H1 (cell line): ENCODE data around the gene CSN3. TPM values are rescaled to one million over a fixed set of nuclear protein-coding genes. Genes with fewer than 3 reads are reported as not detected.

Source experiments
- CTCF ChIA-PET: fragments of 300-600 bp; sonication (Branson Sonifier 250); formaldehyde crosslinking; loops from one replicate; lab custom pipeline; 2021; ENCODE audit not compliant: partially characterized antibody; lab: Charles Lee
- POLR2A ChIA-PET: fragments of 300-600 bp; sonication (Branson Sonifier 250); formaldehyde crosslinking; loops from one replicate; lab custom pipeline; 2021; ENCODE audit warnings: inconsistent platforms; ENCODE audit not compliant: partially characterized antibody; lab: Charles Lee
- DNase-seq, 2 experiments: peaks; one replicate each; pipeline versions ENCODE4 v3.0.0 to v3.0.0-alpha.2; 2010 to 2022; ENCODE audit warnings: low spot score in 2 of 2, low read depth in 1 of 2, mixed read lengths in 1 of 2
- FAIRE-seq: peaks from 2 replicates; lab custom pipeline; 2011; peaks lifted over from hg19 to GRCh38; lab: Jason Lieb, UNC
- H2AFZ ChIP-seq: 2 replicates; pipeline ENCODE4 v1.8.1; 2012; ENCODE audit warnings: low read length, inconsistent platforms
- H2AK5ac ChIP-seq: 2 replicates; pipeline ENCODE4 v1.6.1; 2013; ENCODE audit warnings: low read depth, low read length
- H2BK120ac ChIP-seq: replicated peaks from 2 replicates; pipeline ENCODE3; 2013; ENCODE audit warnings: low read depth, low read length, inconsistent platforms
- H2BK12ac ChIP-seq: 2 replicates; pipeline ENCODE4 v1.6.1; 2013; ENCODE audit warnings: low read depth, low read length
- H2BK15ac ChIP-seq: 2 replicates; pipeline ENCODE4 v1.6.1; 2013; ENCODE audit warnings: low read length
- H2BK20ac ChIP-seq: 2 replicates; pipeline ENCODE4 v1.6.1; 2013; ENCODE audit warnings: low read length
- H2BK5ac ChIP-seq: 2 replicates; pipeline ENCODE4 v1.6.1; 2013; ENCODE audit warnings: low read depth, low read length
- H3K14ac ChIP-seq: 2 replicates; pipeline ENCODE4 v1.6.1; 2013; ENCODE audit warnings: inconsistent platforms; ENCODE audit not compliant: insufficient read length
- H3K18ac ChIP-seq: 2 replicates; pipeline ENCODE4 v1.6.1; 2013; ENCODE audit warnings: low read length; ENCODE audit errors: extremely low read depth
- H3K23ac ChIP-seq: 2 replicates; pipeline ENCODE4 v1.6.1; 2013; ENCODE audit warnings: inconsistent platforms; ENCODE audit not compliant: insufficient read length
- H3K23me2 ChIP-seq: 2 replicates; pipeline ENCODE4 v1.6.1; 2013; ENCODE audit warnings: low read depth, low read length
- H3K27ac ChIP-seq: 2 replicates; pipeline ENCODE4 v1.6.1; 2011; ENCODE audit warnings: low read depth, low read length, inconsistent platforms
- H3K27me3 ChIP-seq, 4 experiments: replicated peaks in 1 of 4; 1 replicate in 1 of 4; 2 replicates in 3 of 4; pipeline versions ENCODE4 v1.6.1 to v1.8.1; 2011 to 2013; ENCODE audit warnings: low read length in 3 of 4, mild to moderate bottlenecking in 3 of 4, inconsistent platforms in 2 of 4, mixed read lengths in 2 of 4, moderate library complexity in 1 of 4; ENCODE audit not compliant: control insufficient read depth in 3 of 4, insufficient read depth in 3 of 4; ENCODE audit errors: extremely low read depth in 1 of 4
- H3K36me3 ChIP-seq, 4 experiments: 2 replicates each; pipeline versions ENCODE4 v1.6.1 to v1.8.1; 2011 to 2013; ENCODE audit warnings: mild to moderate bottlenecking in 4 of 4, low read length in 3 of 4, moderate library complexity in 2 of 4, control low read depth in 1 of 4, inconsistent platforms in 1 of 4; ENCODE audit not compliant: insufficient read depth in 4 of 4, control insufficient read depth in 2 of 4
- H3K4ac ChIP-seq: replicated peaks from 2 replicates; pipeline ENCODE3; 2013; ENCODE audit warnings: low read length, low read depth, mixed read lengths, inconsistent platforms; ENCODE audit not compliant: insufficient read length
- H3K4me1 ChIP-seq, 4 experiments: replicated peaks in 1 of 4; 1 replicate in 1 of 4; 2 replicates in 3 of 4; pipeline versions ENCODE4 v1.6.1 to v1.8.1; 2011 to 2013; ENCODE audit warnings: low read length in 3 of 4, inconsistent platforms in 2 of 4, mixed read lengths in 1 of 4; ENCODE audit not compliant: insufficient read depth in 4 of 4, control insufficient read depth in 3 of 4
- H3K4me2 ChIP-seq, 2 experiments: 2 replicates each; pipeline versions ENCODE4 v1.6.1 to v1.8.1; 2011 to 2013; ENCODE audit warnings: low read depth in 2 of 2, low read length in 2 of 2, control low read depth in 1 of 2, inconsistent platforms in 1 of 2, mild to moderate bottlenecking in 1 of 2; ENCODE audit not compliant: insufficient read depth in 1 of 2
- H3K4me3 ChIP-seq, 4 experiments: fragments of 200-600, 300-600 bp in 1 of 4; sonication (generic), shearing (Covaris generic), sonication (Bioruptor Twin) in 1 of 4; 2 replicates each; pipeline versions ENCODE4 v1.5.1 to v1.8.1; 2011 to 2016; ENCODE audit warnings: low read length in 4 of 4, low read depth in 3 of 4, control low read depth in 2 of 4, inconsistent platforms in 2 of 4, mild to moderate bottlenecking in 2 of 4, mixed read lengths in 1 of 4, moderate library complexity in 1 of 4; ENCODE audit not compliant: insufficient read depth in 2 of 4; ENCODE audit errors: extremely low read depth in 1 of 4
- H3K56ac ChIP-seq: replicated peaks from 2 replicates; pipeline ENCODE3; 2013; ENCODE audit warnings: low read depth, mild to moderate bottlenecking, mixed read lengths, low read length, inconsistent platforms; ENCODE audit not compliant: insufficient read length
- H3K79me1 ChIP-seq: 2 replicates; pipeline ENCODE4 v1.6.1; 2013; ENCODE audit warnings: low read depth, low read length, control low read depth
- H3K79me2 ChIP-seq, 2 experiments: 2 replicates each; pipeline versions ENCODE4 v1.6.1 to v1.8.1; 2012 to 2013; ENCODE audit warnings: low read length in 2 of 2, mild to moderate bottlenecking in 2 of 2, inconsistent platforms in 1 of 2; ENCODE audit not compliant: insufficient read depth in 2 of 2, control insufficient read depth in 1 of 2
- H3K9ac ChIP-seq, 4 experiments: replicated peaks in 1 of 4; 1 replicate in 1 of 4; 2 replicates in 3 of 4; pipeline versions ENCODE4 v1.6.1 to v1.8.1; 2011 to 2013; ENCODE audit warnings: low read depth in 3 of 4, low read length in 3 of 4, control low read depth in 2 of 4, mild to moderate bottlenecking in 2 of 4, moderate library complexity in 2 of 4, inconsistent platforms in 1 of 4; ENCODE audit errors: extremely low read depth in 1 of 4
- H3K9me3 ChIP-seq, 2 experiments: 2 replicates each; pipeline versions ENCODE4 v1.6.1 to v1.8.1; 2012 to 2013; ENCODE audit warnings: mild to moderate bottlenecking in 2 of 2, moderate library complexity in 2 of 2, control low read depth in 1 of 2, inconsistent platforms in 1 of 2, low read depth in 1 of 2, low read length in 1 of 2, mixed read lengths in 1 of 2; ENCODE audit not compliant: insufficient read depth in 2 of 2
- H4K20me1 ChIP-seq, 2 experiments: replicated peaks in 1 of 2; 2 replicates each; pipeline versions ENCODE3 to v1.8.1; 2011 to 2013; ENCODE audit warnings: inconsistent platforms in 2 of 2, low read length in 2 of 2, mild to moderate bottlenecking in 1 of 2; ENCODE audit not compliant: insufficient read depth in 2 of 2, control insufficient read depth in 1 of 2
- H4K5ac ChIP-seq: 2 replicates; pipeline ENCODE4 v1.6.1; 2013; ENCODE audit warnings: low read length, low read depth, mixed read lengths, inconsistent platforms; ENCODE audit not compliant: insufficient read length
- H4K8ac ChIP-seq: 2 replicates; pipeline ENCODE4 v1.8.0; 2013; ENCODE audit warnings: mild to moderate bottlenecking, moderate library complexity, low read length, inconsistent platforms; ENCODE audit not compliant: insufficient read depth; ENCODE audit errors: extremely low read depth
- H4K91ac ChIP-seq: replicated peaks from 2 replicates; pipeline ENCODE3; 2013; ENCODE audit warnings: low read length, mixed read lengths, inconsistent platforms; ENCODE audit not compliant: insufficient read length
- ASH2L ChIP-seq: fragments of 200-600, 300-600 bp; sonication (generic); IDR thresholded peaks from one replicate; pipeline ENCODE4 v1.7.1; 2017; ENCODE audit warnings: low read length
- BACH1 ChIP-seq: IDR thresholded peaks from 2 replicates; pipeline ENCODE4 v1.6.1; 2012; ENCODE audit warnings: low read length, improper control_type of control experiment
- CHD1 ChIP-seq: IDR thresholded peaks from 2 replicates; pipeline ENCODE4 v1.6.1; 2012; ENCODE audit warnings: low read depth, low read length, improper control_type of control experiment
- CREB1 ChIP-seq: IDR thresholded peaks from 2 replicates; pipeline ENCODE4 v1.6.1; 2012; ENCODE audit warnings: inconsistent platforms
- HDAC6 ChIP-seq: IDR thresholded peaks from one replicate; pipeline ENCODE4 v1.7.1; 2012; ENCODE audit warnings: low read depth, mild to moderate bottlenecking, inconsistent platforms, low read length, moderate library complexity
- JUND ChIP-seq: IDR thresholded peaks from 2 replicates; pipeline ENCODE4 v1.6.1; 2011; ENCODE audit warnings: mild to moderate bottlenecking, improper control_type of control experiment, low read length
- MAFK ChIP-seq: IDR thresholded peaks from 2 replicates; pipeline ENCODE4 v1.6.1; 2012; ENCODE audit warnings: low read depth, mild to moderate bottlenecking, improper control_type of control experiment, low read length
- POLR2A ChIP-seq, 2 experiments: IDR thresholded peaks; 1 replicate in 1 of 2; 2 replicates in 1 of 2; pipeline ENCODE4 v1.6.1; 2011; ENCODE audit warnings: low read depth in 2 of 2, low read length in 2 of 2, mild to moderate bottlenecking in 2 of 2; ENCODE audit errors: control extremely low read depth in 1 of 2
- RAD21 ChIP-seq, 2 experiments: IDR thresholded peaks in 1 of 2; conservative IDR thresholded peaks in 1 of 2; 2 replicates each; pipeline ENCODE4 v1.6.1; 2011; ENCODE audit warnings: low read depth in 2 of 2, low read length in 2 of 2, improper control_type of control experiment in 1 of 2, inconsistent platforms in 1 of 2, mild to moderate bottlenecking in 1 of 2, moderate library complexity in 1 of 2
- RBBP5 ChIP-seq: IDR thresholded peaks from 2 replicates; pipeline ENCODE4 v1.7.1; 2012; ENCODE audit warnings: low read depth, mild to moderate bottlenecking, inconsistent platforms, low read length, moderate library complexity, borderline replicate concordance
- RXRA ChIP-seq: IDR thresholded peaks from 2 replicates; pipeline ENCODE4 v1.6.1; 2011; ENCODE audit warnings: low read depth, mild to moderate bottlenecking, low read length, moderate library complexity; ENCODE audit not compliant: insufficient read depth
- SIRT6 ChIP-seq: IDR thresholded peaks from one replicate; pipeline ENCODE4 v1.7.1; 2012; ENCODE audit warnings: low read length, inconsistent platforms
- SUZ12 ChIP-seq: fragments of 200-600 bp; sonication (generic); IDR thresholded peaks from 2 replicates; pipeline ENCODE4 v1.6.1; 2012; ENCODE audit warnings: mild to moderate bottlenecking, inconsistent platforms, low read length, moderate library complexity, mixed read lengths
- TAF1 ChIP-seq: IDR thresholded peaks from 2 replicates; pipeline ENCODE4 v1.6.1; 2011; ENCODE audit warnings: mild to moderate bottlenecking, low read depth, low read length
- TEAD4 ChIP-seq: IDR thresholded peaks from 2 replicates; pipeline ENCODE4 v1.6.1; 2012; ENCODE audit warnings: low read depth, low read length, inconsistent platforms, mixed read lengths
- WGBS, 2 experiments: shearing (Covaris generic) in 1 of 2; methylation state at CpG; one replicate each; pipeline versions ENCODE4 v1.1.6 to v1.1.7; 2013 to 2015; ENCODE audit warnings: low lambda C conversion rate in 2 of 2, mixed read lengths in 2 of 2, inconsistent platforms in 1 of 2, low coverage in 1 of 2, missing lambda C conversion rate in 1 of 2; ENCODE audit not compliant: insufficient replicate concordance in 2 of 2, insufficient coverage in 1 of 2, insufficient read length in 1 of 2; ENCODE audit errors: extremely low coverage in 1 of 2, missing lambda C conversion rate in 1 of 2; 5-methylcytosine and 5-hydroxymethylcytosine counted together
- polyA plus RNA-seq, 7 experiments: library from polyadenylated mRNA; depleted of rRNA in 3 of 7; stranded (reverse) in 5 of 7; unstranded in 2 of 7; fragments of >200 nt in 5 of 7; fragments of 200-250 nt in 2 of 7; gene quantifications; 1 replicate in 5 of 7; 2 replicates in 1 of 7; 4 replicates in 1 of 7; pipeline versions ENCODE4 v1.2.1 to v1.2.3, GENCODE V29; 2011 to 2013; ENCODE audit warnings: missing spikeins in 2 of 7, mixed read lengths in 2 of 7
- total RNA-seq: library from RNA; stranded (reverse); fragmentation: NEBNext Ultra II Directional; extraction: Animal tissue kit (Norgen Biotek cat#: 25700); gene quantifications from 2 replicates; pipeline ENCODE4 v1.2.1, GENCODE V29; 2021

The CSN3 gene
- total and polyA plus RNA-seq, 2 of the 8 experiments (the other 6 are each of a cell fraction or from before 2014, with no cell fraction given), result not detected

DNA sequence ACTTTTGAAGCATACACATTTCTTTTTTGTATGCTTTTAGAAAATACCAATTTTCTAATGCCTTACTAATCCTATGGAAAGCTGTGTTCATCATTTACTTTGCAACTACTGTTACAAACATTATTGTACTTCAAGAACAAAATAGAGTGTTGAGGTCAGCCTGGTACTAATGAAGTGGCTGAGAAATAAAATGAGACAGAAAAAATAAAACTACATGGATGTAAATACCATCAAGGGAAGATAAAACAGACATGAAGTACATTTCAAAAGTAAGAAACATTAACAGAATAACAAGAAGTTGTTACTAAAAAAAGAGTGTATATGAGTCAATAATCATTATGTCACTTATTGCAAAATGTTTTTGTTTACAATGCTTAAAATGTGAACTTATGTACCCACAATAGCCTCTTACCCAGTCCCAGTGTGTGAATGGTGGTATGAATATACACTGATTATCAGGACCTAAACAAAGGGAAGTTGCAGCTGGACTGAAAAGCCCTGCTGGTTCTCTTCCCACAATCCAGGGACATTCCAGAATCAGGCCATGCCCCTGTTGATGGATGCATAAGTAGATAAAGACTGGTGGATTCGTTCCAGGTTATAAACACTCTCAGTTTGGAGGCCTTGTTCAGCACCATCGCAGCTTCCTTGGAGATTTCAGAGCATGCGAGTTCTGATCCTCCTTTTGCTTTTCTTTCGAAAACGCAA is 2.4 kb upstream of the CSN3 start:
- no peaks in the 10 kb centered on the region for H4K20me1 ChIP-seq
- H2BK5ac ChIP-seq, result no peak overlapping the region
- no peak overlapping the region for H2BK15ac ChIP-seq
- FAIRE-seq (no peak), DNase-seq (no peak)
- no peak overlapping the region for H3K4me2 ChIP-seq
- no peak overlapping the region for H3K9ac ChIP-seq
- no peak overlapping the region for H2BK20ac ChIP-seq
- no peak overlapping the region for H2BK120ac ChIP-seq
- no peaks in the 10 kb centered on the region for H3K23me2 ChIP-seq
- no peak overlapping the region for H2AK5ac ChIP-seq
- 97% methylated on average over 5 of the region's 5 CpGs; no CpG with 5 or more reads in 1 of the 2 experiments for whole genome bisulfite sequencing, 2 experiments
- H4K8ac ChIP-seq, result no peak overlapping the region
- H3K14ac ChIP-seq, result no peak overlapping the region
- no peak overlapping the region for H3K18ac ChIP-seq
- ChIA-PET CTCF (no interaction called here), POLR2A (no interaction called here)
- H3K56ac ChIP-seq, result no peak overlapping the region
- no peak overlapping the region for H4K5ac ChIP-seq
- no peak overlapping the region for H4K91ac ChIP-seq
- no peaks in the 10 kb centered on the region for H3K4me1 ChIP-seq
- no peak overlapping the region for H3K4ac ChIP-seq
- no peaks in the 10 kb centered on the region for H3K79me1 ChIP-seq
- no peak overlapping the region for H2BK12ac ChIP-seq
- H3K79me2 ChIP-seq, result no peaks in the 10 kb centered on the region
- H2AFZ ChIP-seq, result no peak overlapping the region
- H3K27me3 ChIP-seq, result no peaks in the 10 kb centered on the region
- no peaks in the 10 kb centered on the region for H3K36me3 ChIP-seq
- no peak overlapping the region for H3K27ac ChIP-seq
- no peak overlapping the region for H3K4me3 ChIP-seq
- H3K9me3 ChIP-seq, result no peaks in the 10 kb centered on the region
- no peak overlapping the region for H3K23ac ChIP-seq
- no peak for TF ChIP-seq RBBP5
- no peak for TF ChIP-seq TAF1
- no peak for TF ChIP-seq CREB1
- TF ChIP-seq MAFK, result no peak
- TF ChIP-seq TEAD4, result no peak
- TF ChIP-seq SIRT6, result no peak
- TF ChIP-seq SUZ12, result no peak
- no peak for TF ChIP-seq CHD1
- TF ChIP-seq ASH2L, result no peak
- TF ChIP-seq POLR2A (IDR thresholded peaks at IDR 0.05; ENCODE audit: control extremely low read depth in 1 of 2, low read depth in 2 of 2, low read length in 2 of 2), result no peak
- no peak for TF ChIP-seq BACH1
- TF ChIP-seq RXRA, result no peak
- TF ChIP-seq RAD21 (IDR thresholded peaks at IDR 0.05 in 1 of 2, conservative IDR thresholded peaks at IDR 0.05 in 1 of 2; ENCODE audit: low read depth in 2 of 2, low read length in 2 of 2), result no peak
- TF ChIP-seq JUND, result no peak
- no peak for TF ChIP-seq HDAC6
